Hematopoietic multipotent progenitor cell treated with erythropoietin and hydrocortisone succinate and interleukin-3 and kit ligand, for 6 days (in vitro differentiated cells): ENCODE data around the gene SYCP2.

Experiments
- DNase-seq: peaks from one replicate; pipeline ENCODE4 v3.0.0-alpha.2; 2015

Gene SYCP2

DNA sequence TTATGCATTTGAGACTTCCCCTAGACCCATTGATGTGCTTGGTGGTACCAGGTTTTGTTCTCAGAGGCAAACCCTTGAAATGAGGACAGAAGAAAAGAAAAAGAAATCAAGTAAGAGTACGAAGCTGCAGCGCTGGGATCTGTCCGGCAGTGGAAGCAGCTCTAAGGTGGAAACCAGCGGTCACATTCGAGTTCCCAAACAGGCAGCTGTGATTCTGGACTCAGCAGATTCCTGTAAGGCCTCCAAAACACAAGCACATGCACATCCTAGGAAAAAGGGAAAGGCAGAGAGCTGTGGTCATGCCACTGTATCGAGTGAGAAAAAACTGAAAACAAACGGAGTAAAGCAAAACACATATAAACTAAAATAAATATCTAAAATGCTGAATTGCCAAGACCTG is 11.3 kb upstream of the SYCP2 start:
- no peak for DNase-seq

GRCh38 chr20:59942245-59942644 is 8.8 kb upstream of the SYCP2 start:
- DNase-seq: no peak

DNA sequence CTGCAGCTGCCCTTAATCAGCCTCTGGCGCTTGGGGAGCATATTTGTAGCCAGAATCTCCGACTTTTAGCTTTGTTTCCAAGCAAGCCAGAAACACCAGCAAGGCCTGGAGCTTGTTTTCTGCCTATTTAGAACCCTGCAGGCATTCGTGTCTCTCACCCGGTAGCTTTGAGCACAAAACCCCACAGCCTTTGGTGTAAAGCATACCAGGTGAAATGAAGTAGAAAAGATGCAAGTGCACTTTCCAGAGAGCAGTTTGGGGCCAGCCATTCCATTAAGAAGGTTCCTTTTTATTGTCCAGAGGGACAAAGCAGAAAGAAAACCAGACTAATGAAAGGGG is 7.5 kb upstream of the SYCP2 start:
- DNase-seq: no peak

- DNase-seq: peak; percentile 95
Measured at GRCh38 chr20:59940129-59940955, 6.9 kb upstream of the SYCP2 start, which contains the start of the genes FAM217B and PPP1R3D. TSS of gene FAM217B (plus strand) at chr20:59940389. CDS start at chr20:59943944, 3,555 bp downstream. TSS of gene PPP1R3D (minus strand) at chr20:59940305. CDS start at chr20:59939931, 374 bp downstream.

GRCh38 chr20:59939879-59940128 is 6.4 kb upstream of the SYCP2 start:
- DNase-seq: peak; percentile 44

DNA sequence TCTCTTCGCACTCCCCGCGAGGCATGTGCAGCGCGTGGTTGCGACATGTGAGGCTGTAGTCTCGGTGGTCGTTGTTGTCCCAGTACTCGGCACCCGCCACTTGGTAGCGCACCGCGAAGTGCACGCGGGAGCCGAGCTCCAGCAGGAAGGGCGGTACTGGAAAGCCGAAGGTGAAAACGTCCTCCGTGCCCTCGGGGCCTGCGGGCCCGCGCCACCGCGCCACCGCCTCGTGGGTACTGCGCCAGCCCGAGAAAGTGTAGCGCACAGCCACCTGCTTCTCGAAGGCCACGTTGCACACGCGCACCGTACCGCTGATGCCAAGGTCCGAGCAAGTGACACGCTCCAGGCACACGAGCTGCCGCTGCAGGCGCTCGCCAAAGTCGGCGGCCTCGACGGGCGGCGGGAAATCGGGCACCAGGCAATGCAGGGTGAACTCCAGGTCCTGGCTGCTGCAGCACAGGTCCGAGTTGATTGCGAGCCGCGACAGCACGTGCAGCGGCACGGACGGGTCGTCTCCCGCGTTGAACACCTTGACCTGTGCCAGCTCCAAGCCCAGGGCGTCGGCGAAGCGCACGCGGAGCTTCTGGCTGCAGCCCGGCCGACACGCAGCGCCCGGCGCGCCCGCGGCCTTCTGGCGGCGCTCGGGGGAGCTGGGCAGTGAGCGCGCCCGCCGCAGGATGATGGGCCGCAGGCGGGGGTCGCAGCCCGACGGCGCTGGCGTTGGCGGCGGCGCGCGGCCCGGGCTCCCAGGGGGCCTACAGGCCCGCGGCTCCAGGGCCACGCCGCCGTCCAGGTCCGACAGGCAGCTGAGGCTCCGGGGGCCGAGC is 5.8 kb upstream of the SYCP2 start:
- DNase-seq: peak; percentile 25

- DNase-seq: no peak
Measured at GRCh38 chr20:59938696-59939051, 5.2 kb upstream of the SYCP2 start.

DNA sequence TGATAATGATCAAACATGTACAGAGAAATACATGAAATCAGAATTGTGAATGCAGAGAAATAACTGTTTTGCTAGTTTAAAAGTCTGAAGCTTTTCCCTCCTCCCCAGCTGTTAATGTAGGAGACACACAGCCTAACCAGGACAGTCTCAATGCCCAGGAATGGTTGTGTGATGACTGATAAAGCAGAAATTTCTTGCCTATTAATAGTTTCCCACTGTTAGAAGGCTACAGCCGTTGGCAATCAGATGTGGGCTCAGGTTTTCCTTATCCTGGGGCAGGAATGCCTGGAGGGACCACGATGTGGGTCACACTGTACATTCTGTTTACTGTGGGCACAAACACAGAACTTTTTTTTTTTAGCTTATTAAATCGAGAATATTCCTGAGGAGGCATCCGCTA is 4.8 kb upstream of the SYCP2 start:
- DNase-seq: no peak

DNA sequence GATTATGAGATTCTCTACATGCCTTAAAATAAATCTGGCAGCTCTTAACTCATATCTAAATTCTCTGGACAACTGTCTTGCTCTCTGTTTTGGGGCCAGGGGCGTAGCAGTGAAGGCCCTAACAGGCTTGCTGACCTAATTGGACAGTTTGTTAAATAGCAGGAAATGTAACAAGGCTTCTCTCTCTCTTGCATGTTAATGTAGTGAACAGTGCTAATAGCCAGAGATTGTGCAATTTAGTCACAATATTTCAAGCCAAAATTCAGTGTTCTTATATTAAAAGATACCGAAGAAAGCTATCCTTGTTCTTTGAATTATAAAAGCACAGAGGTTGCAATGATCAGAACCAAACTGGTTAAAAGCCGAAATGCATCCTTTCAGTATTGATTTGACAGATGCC is 3.7 kb upstream of the SYCP2 start:
- no peak for DNase-seq

DNA sequence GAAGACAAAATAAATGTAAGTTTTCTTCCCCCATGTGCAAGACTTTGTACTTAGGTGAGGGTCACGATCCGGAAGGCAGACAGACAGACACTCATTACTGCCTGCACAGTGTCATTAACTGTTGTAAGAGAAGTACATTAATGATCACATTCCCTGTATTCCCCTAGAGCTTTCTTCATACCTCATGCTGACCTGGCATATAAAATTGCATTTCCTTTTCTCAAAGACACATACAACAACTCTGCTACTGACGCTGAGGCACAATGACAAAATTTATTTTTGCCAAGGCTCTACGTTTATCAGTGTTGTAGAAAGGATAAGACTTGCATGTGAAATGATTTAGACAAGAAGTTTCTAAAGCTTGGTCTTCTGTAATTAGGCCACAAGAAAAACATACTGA is 3.0 kb upstream of the SYCP2 start:
- no peak for DNase-seq

DNA sequence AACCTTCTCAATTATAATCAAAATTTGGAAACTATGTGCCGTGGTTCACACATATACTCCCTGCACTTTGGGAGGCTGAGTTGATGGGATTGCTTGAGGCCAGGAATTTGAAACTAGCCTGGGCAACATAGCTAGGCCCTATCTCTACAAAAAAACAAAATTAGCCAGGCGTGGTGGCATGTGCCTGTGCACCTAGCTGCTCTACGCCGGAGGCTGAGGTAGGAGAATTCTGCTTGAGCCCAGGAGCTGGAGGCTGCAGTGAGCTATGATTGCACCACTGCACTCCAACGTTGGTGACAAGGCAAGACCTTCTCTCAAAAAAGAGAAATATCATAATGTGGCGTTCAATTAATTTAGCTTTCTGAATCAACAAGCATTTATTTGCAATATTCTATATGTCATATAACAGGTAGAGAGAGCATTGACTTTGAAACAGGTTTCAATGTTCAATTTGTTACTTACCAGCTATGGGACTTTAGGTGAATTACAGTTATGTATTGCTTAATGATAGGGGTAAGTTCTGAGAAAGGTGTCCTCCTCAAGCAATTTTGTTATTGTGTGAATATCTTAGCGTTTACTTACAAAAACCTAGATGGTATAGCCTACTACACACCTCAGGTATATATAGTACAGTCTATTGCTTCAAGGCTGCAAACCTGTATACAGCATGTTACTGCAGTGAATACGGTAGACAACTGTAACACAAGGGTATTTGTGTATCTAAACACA is 2.2 kb upstream of the SYCP2 start:
- DNase-seq: no peak

DNA sequence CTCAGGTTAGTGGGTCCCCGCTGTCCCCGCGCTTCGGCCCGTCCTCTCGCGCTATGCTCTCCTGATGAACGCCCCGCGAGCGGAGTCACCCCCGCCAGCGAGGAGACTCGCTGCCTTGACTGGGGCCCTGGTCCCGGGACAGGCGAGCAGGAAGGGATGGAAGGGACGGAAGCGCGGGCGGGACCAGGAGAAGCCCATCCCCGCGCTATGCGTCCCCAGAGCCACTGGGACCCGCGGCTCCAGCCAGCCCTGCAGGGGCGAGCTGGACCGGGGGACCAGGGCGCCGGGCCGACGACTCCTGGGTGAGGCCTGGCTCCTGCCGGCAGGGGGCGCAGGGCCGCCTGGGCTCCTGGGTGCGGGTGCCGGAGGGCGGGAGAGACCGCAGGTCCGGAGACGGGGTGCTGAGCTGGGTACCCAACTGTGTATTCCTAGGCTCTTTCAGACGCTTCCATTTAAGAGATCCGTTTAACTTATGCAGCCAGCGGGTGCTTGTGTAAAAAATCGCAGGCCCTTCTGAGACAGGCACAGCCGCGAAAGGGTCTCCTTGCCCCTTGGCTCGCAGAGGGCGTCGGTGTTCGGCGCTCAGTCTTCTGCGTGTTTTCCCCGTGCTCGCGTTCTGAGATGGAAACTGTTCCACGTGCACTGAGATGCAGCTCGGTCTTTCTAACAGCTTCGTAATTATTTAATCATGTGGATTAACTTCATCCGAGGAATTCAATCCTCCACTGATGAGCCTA is 580 bp upstream of the SYCP2 start:
- DNase-seq: peak; percentile 83

DNA sequence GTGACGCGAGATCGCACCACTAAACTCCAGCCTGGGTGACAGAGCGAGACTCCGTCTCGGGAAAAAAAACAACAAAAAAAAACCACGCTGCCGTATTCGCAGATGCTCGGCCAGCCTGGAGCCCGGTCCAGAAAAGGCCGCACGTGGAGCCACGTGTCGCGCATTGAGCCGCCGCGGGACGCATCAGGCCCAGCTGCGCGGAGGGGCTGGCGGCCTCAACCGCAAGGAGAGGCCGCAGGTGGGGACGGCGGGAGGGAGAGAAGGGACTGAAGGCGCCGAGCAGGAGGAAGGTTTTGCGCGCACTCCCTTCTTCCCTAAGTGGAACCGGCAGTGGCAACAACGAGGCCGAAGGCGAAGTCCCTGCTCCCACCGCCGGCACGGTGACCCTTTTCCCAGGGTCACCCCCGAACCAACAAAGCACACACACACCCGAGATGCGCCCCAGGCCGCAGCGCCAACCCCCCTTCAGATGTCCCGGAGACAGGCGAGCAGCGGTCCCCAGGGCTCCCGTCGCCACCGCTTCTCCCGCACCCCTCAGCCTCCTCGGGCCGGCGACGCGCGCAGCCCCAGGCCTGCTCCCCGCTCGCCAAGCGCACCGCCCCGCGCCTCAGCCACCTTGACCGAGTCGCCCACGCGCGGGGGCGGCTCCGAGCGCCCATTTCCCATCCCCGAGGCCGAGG is 681 bp downstream of the SYCP2 start:
- no peak for DNase-seq

GRCh38 chr20:59931511-59932312 is 1.7 kb downstream of the SYCP2 start:
- DNase-seq: no peak

GRCh38 chr20:59925899-59926298 is 7.5 kb downstream of the SYCP2 start:
- no peak for DNase-seq

DNA sequence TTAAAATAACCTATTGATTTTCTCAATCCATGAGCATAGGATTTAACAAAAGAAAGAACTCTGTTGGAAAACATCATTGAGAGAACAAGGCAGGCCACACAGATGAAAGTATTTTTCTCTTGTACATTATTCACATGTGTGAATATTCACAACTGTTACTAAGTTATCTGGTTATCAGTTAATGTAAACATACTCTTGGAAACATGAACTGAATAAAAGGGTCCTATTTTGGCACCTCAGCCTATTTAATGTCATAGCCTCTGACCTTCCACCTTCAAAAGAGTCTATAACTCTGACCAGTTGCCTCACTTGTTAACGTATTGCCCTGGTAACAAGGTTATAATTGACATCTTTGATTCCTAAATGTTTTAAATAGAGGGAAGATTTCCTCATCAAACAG is 8.1 kb downstream of the SYCP2 start:
- DNase-seq: no peak

DNA sequence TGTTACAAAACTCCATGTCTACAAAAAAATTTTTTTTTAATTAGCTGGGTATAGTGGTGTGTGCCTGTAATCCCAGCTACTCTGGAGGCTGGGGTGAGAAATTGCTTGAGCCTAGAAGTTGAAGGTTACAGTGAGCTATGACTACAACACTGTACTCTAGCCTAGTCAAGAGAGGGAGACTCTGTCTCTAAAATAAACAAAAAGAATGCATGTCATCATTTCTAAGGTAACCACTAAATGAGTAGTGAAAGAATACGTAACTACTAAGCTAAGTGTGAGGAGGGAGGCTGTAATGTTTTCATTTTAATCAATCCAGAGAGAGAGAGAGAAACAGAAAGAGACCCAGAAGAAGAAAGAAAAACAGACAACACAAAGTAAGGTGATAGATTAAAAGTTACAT is 9.9 kb downstream of the SYCP2 start:
- DNase-seq: no peak

DNA sequence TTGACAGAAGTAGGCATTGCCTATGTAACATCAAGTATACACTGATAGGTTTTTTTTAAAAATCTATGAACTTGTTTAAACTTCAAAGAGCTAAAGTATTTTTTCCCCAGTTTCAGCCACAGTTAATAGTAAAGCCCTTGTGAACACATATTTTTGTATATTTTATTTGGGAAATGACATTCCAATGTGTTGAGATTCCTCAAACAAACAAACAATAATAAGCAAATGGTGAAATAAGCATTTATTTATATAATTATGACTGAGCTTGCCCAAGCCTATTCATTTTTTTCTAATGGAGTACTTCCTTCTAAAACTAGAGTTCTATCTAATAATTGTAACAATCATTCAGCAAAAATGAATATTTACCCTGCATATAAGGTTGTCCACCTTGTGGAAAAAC is 12.5 kb downstream of the SYCP2 start:
- DNase-seq: no peak

- DNase-seq: peak; percentile 42
Measured at GRCh38 chr20:59912609-59913008, 20.8 kb downstream of the SYCP2 start.

GRCh38 chr20:59911041-59911440 is 22.4 kb downstream of the SYCP2 start:
- no peak for DNase-seq

- no peak for DNase-seq
Measured at GRCh38 chr20:59908855-59909254, 24.6 kb downstream of the SYCP2 start.

GRCh38 chr20:59903621-59904020 is 29.8 kb downstream of the SYCP2 start:
- DNase-seq: no peak
